Psoas muscle (tissue), 8 donors: Measurements from ENCODE around the gene SMIM44. TPM values are rescaled to one million over a fixed set of nuclear protein-coding genes. Genes with fewer than 3 reads are reported as not detected.

Experiments used
- ATAC-seq, 4 donors: fragments of 200-7000 bp; cut with Tn5 transposase; one replicate each; pipeline ENCODE4 v1.9.1; 2020; ENCODE audit warnings: moderate library complexity in 3 of 4, mild to moderate bottlenecking in 2 of 4
- DNase-seq, 2 donors: peaks; one replicate each; pipeline ENCODE4 v3.0.0-alpha.2; 2020
- H3K27ac ChIP-seq: fragments of 200-600 bp; one replicate; pipeline ENCODE4 v1.8.0; 2022
- H3K27me3 ChIP-seq, 3 donors: fragments of 200-600 bp in 1 of 3; one replicate each; pipeline versions ENCODE4 v1.6.1 to v1.8.0; 2013 to 2022; ENCODE audit warnings: low read length in 2 of 3, mild to moderate bottlenecking in 2 of 3, moderate library complexity in 1 of 3; ENCODE audit not compliant: insufficient read depth in 3 of 3
- H3K36me3 ChIP-seq, 2 donors: fragments of 200-600 bp in 1 of 2; one replicate each; pipeline versions ENCODE4 v1.6.1 to v1.8.0; 2013 to 2022; ENCODE audit warnings: low read depth in 1 of 2, mild to moderate bottlenecking in 1 of 2, moderate library complexity in 1 of 2; ENCODE audit not compliant: insufficient read depth in 1 of 2
- H3K4me1 ChIP-seq: fragments of 200-600 bp; one replicate; pipeline ENCODE4 v1.8.0; 2022
- H3K4me3 ChIP-seq: fragments of 200-600 bp; one replicate; pipeline ENCODE4 v1.8.0; 2022; ENCODE audit warnings: mild to moderate bottlenecking
- H3K9me3 ChIP-seq: fragments of 200-600 bp; one replicate; pipeline ENCODE4 v1.8.0; 2022
- WGBS, 3 donors: extraction: QIAGEN DNeasy Blood & Tissue Kit; methylation state at CpG; one replicate each; pipeline versions ENCODE4 v1.1.6 to v1.1.7; 2013; 5-methylcytosine and 5-hydroxymethylcytosine counted together
- intact Hi-C, 2 donors: fragments of 100-400 bp; cut with DNase I; formaldehyde crosslinking; loops; one replicate each; pipeline versions ENCODE4 v1.11.0 to v1.14.2; 2022
- long read RNA-seq, 2 donors: library from polyadenylated mRNA; unstranded; transcript quantifications; one replicate each; pipeline ENCODE4 v2.0.0, GENCODE V29; 2021
- polyA plus RNA-seq, 3 donors: library from polyadenylated mRNA; stranded (reverse); fragments of 200-250 nt; gene quantifications; one replicate each; pipeline ENCODE4 v1.2.3, GENCODE V29; 2013
- total RNA-seq, 4 donors: library from RNA; stranded (reverse); fragmentation: NEBNext Ultra II Directional in 2 of 4; extraction: Animal tissue kit (Norgen Biotek cat#: 25700) in 2 of 4; gene quantifications; one replicate each; pipeline versions ENCODE4 v1.2.1 to v1.2.4, GENCODE V29; 2021 to 2023
- TF ChIP-seq, protein P1 (sequence below): fragments of 200-600 bp; IDR thresholded peaks from one replicate; pipeline ENCODE4 v1.8.0; 2022; ENCODE audit warnings: antibody characterized with exemption
- donor health status: healthy with polysubstance abuse.
- donor health status: DM: no; HTN: no; CAD: no; lungs with moderate emphysema.
- donor health status: Bipolar disorder and iron deficiency.
- donor health status: healthy.
- donor health status: DM: yes; HTN: yes; CAD: no.
- donor health status: DM: no; HTN: no; CAD: no.
- donor health status: DM: no; HTN: no; CAD: no.
- donor health status: DM: yes; HTN: yes; CAD: no.

SMIM44 gene
- total RNA-seq (not detected), polyA plus RNA-seq (not detected)
- long read RNA-seq, donor 1: 0 reads
- long read RNA-seq, donor 2: 0 reads

GRCh38 chr19:3483226-3483628 lies at the start of gene SMIM44:
Gene SMIM44 (minus strand): TSS chr19:3483441. CDS start chr19:3483403, 38 bp downstream.
- Histone ChIP-seq H3K27ac (no peak within 1 kb of the TSS), H3K4me1 (no peaks in the 10 kb centered on the region), H3K4me3 (no peak within 1 kb of the TSS), H3K9me3 (no peaks in the 10 kb centered on the region), H3K27me3 (peaks cover 0 to 41% (median 16%) of the 10 kb centered on the region in 3 donors), H3K36me3 (no peaks in the 10 kb centered on the region)
- DNase-seq: no peak
- TF ChIP-seq, protein P1, sequence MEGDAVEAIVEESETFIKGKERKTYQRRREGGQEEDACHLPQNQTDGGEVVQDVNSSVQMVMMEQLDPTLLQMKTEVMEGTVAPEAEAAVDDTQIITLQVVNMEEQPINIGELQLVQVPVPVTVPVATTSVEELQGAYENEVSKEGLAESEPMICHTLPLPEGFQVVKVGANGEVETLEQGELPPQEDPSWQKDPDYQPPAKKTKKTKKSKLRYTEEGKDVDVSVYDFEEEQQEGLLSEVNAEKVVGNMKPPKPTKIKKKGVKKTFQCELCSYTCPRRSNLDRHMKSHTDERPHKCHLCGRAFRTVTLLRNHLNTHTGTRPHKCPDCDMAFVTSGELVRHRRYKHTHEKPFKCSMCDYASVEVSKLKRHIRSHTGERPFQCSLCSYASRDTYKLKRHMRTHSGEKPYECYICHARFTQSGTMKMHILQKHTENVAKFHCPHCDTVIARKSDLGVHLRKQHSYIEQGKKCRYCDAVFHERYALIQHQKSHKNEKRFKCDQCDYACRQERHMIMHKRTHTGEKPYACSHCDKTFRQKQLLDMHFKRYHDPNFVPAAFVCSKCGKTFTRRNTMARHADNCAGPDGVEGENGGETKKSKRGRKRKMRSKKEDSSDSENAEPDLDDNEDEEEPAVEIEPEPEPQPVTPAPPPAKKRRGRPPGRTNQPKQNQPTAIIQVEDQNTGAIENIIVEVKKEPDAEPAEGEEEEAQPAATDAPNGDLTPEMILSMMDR: no peak
- 55 to 76% (median 55%) methylated on average over 23 to 33 of the region's 33 CpGs for WGBS, 3 donors
- ATAC-seq: no peak
- intact Hi-C loops: loop anchor here in 1 of 2 donors (10.0 kb wide), 1 partner anchor 258 kb away; the partner anchor contains the start of gene CELF5

DNA sequence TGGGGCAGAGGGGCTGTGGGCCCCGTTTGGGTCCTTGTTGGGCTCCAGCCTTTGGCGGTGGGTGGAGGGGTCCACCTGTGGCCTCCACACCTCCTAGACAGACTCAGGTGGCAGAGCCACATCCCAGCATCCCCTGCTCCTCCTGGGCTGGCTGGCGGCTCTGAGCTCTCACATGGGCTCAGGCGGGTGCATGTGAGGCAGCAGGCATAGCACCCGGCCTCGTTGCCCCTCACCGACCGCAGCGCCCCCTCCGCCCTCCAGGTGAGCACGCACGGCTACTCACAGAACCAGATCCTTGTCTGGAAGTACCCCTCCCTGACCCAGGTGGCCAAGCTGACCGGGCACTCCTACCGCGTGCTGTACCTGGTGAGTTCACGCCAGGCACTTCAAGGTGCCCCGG lies 49.8 kb upstream of the SMIM44 start:
- Histone ChIP-seq H3K9me3 (no peaks in the 10 kb centered on the region), H3K4me1 (no peaks in the 10 kb centered on the region), H3K27me3 (no peaks in the 10 kb centered on the region), H3K27ac (no peak overlapping the region), H3K36me3 (peaks cover 3 to 63% of the 10 kb centered on the region in 2 donors), H3K4me3 (no peak overlapping the region)
- DNase-seq (no peak), ATAC-seq (no peak)
- intact Hi-C loops: no loop called here
- 88 to 94% (median 90%) methylated on average over 17 of the region's 17 CpGs for WGBS, 3 donors
- TF ChIP-seq, protein P1: no peak

DNA sequence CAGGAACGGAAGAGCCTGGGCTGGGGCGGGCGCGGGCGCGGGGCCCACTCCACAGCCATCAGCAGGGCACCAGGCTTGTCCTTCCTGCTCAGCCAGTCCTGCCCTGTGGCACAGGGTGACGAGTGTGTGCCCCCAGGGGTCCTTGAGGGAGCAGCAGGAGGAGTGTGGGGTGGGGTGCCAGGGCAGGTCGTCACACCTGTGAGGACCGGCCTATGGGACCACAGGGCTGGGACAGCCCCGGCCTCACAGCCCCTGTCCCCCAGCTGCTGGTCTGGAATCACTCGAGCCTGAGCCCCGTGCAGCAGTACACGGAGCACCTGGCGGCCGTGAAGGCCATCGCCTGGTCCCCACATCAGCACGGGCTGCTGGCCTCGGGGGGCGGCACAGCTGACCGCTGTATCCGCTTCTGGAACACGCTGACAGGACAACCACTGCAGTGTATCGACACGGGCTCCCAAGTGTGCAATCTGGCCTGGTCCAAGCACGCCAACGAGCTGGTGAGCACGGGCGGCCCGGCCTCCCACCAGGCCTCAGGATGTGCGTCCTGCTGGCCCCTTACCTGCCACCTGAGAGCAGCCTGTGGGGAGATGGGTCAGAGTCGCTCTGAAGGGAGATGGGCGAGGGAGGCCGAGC lies 49.0 kb upstream of the SMIM44 start:
- H3K9me3 ChIP-seq: no peaks in the 10 kb centered on the region
- WGBS, 3 donors: 93 to 97% (median 93%) methylated on average over 31 to 33 of the region's 33 CpGs
- H3K4me3 ChIP-seq: no peak overlapping the region
- H3K27ac ChIP-seq: no peak overlapping the region
- no peak for DNase-seq
- ATAC-seq: no peak
- no peaks in the 10 kb centered on the region for H3K27me3 ChIP-seq
- intact Hi-C loops: no loop called here
- H3K4me1 ChIP-seq: no peaks in the 10 kb centered on the region
- TF ChIP-seq, protein P1: no peak
- H3K36me3 ChIP-seq: peaks cover 3 to 68% of the 10 kb centered on the region in 2 donors

- no peak overlapping the region for H3K4me3 ChIP-seq
- no peaks in the 10 kb centered on the region for H3K9me3 ChIP-seq
- H3K27me3 ChIP-seq: no peaks in the 10 kb centered on the region
- 90 to 92% (median 91%) methylated on average over 26 to 29 of the region's 29 CpGs for WGBS, 3 donors
- ATAC-seq: no peak
- intact Hi-C loops: no loop called here
- no peak for DNase-seq
- TF ChIP-seq, protein P1: no peak
- no peaks in the 10 kb centered on the region for H3K4me1 ChIP-seq
- H3K27ac ChIP-seq: no peak overlapping the region
- peaks cover 3 to 73% of the 10 kb centered on the region in 2 donors for H3K36me3 ChIP-seq
Measured at GRCh38 chr19:3531716-3532115, 48.5 kb upstream of the SMIM44 start.
